ENCODE measurements around the gene CLCN6. TPM values are rescaled to one million over a fixed set of nuclear protein-coding genes. Genes with fewer than 3 reads are reported as not detected.

The CLCN6 gene
- total RNA-seq, 4 donors from 2014 or later, result 14.8 to 38.4 (median 16.9) TPM

DNA sequence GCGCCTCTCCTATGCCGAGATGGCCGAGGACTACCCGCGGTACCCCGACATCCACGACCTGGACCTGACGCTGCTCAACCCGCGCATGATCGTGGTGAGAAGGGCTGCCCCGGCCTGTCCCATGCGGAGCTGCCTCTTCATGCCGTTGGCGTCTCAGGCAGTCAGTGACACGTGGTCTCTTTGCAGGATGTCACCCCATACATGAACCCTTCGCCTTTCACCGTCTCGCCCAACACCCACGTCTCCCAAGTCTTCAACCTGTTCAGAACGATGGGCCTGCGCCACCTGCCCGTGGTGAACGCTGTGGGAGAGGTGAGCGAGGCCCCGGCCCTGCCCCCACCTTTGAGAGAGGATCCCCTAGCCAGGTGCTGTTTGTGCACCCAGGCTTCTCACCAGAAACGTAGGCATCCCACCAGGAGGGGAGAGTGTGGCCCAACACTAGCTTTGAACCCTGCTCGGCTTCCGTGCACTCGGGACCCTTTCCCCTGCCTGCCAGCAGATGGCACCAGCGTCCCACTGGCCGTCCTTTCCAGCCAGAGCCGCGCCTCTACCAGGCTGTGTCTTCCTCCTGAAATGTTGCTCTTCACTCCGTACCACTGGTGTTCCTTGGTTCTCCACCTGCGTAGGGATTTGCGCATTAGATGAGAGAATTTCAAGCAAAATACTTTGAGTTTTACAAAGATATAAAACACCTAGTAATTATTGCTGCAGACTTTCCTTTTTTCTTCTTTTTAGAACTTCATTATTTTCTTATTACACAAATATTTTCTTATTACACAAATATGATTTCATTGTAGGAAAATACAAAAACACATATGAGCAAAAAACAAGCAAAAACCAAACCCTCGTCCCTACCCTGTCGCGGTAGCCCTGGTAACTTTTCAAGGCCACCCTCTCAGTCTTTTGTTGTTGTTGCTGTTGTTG lies 32.6 kb downstream of the CLCN6 start:
- Histone ChIP-seq H3K27me3 (no peaks in the 10 kb centered on the region), H3K36me3 (peaks cover 83 to 87% of the 10 kb centered on the region in 2 donors), H3K27ac (no peak overlapping the region), H3K4me3 (replicated peaks in 1 of 3) (no peak overlapping the region), H3K9me3 (no peaks in the 10 kb centered on the region), H3K4me1 (no peaks in the 10 kb centered on the region)
- WGBS, 2 donors, result 66 to 67% methylated on average over 36 to 38 of the region's 40 CpGs
- TF ChIP-seq, protein P1, sequence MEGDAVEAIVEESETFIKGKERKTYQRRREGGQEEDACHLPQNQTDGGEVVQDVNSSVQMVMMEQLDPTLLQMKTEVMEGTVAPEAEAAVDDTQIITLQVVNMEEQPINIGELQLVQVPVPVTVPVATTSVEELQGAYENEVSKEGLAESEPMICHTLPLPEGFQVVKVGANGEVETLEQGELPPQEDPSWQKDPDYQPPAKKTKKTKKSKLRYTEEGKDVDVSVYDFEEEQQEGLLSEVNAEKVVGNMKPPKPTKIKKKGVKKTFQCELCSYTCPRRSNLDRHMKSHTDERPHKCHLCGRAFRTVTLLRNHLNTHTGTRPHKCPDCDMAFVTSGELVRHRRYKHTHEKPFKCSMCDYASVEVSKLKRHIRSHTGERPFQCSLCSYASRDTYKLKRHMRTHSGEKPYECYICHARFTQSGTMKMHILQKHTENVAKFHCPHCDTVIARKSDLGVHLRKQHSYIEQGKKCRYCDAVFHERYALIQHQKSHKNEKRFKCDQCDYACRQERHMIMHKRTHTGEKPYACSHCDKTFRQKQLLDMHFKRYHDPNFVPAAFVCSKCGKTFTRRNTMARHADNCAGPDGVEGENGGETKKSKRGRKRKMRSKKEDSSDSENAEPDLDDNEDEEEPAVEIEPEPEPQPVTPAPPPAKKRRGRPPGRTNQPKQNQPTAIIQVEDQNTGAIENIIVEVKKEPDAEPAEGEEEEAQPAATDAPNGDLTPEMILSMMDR (IDR thresholded peaks at IDR 0.05), result peak; percentile 89 to 98 (median 96)
- TF ChIP-seq POLR2A (IDR thresholded peaks at IDR 0.05), result no peak
- peak; percentile 58 to 71 for DNase-seq
- intact Hi-C loops (cut with DNase I), result loop anchor here (5.0 kb wide), 1 partner anchor 54 kb away; no protein-coding TSS in a partner anchor

DNA sequence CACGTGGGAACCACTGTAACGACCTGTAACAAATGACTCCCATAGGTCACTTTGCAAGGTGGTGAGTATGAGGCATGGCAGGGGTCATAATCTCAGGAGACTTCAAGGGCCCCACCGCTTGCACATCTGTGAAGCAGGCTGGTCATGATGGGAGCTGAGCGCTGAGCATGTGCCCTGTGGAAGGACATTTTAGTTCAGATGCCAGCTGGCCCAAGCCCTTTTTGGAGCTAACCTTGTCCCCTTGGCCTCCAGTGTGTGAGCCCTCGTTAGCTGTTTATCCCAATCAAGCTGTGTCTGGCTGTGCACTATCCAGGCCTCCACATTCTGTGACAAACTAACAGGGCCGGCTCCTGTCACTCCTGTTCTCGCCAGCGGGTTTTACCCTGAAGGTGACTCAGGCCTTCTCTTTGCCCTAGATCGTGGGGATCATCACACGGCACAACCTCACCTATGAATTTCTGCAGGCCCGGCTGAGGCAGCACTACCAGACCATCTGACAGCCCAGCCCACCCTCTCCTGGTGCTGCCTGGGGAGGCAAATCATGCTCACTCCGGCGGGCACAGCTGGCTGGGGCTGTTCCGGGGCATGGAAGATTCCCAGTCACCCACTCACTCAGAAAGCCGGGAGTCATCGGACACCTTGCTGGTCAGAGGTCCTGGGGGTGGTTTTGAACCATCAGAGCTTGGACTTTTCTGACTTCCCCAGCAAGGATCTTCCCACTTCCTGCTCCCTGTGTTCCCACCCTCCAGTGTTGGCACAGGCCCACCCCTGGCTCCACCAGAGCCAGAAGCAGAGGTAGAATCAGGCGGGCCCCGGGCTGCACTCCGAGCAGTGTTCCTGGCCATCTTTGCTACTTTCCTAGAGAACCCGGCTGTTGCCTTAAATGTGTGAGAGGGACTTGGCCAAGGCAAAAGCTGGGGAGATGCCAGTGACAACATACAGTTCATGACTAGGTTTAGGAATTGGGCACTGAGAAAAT lies 34.0 kb downstream of the CLCN6 start:
- no peak for DNase-seq
- H3K4me1 ChIP-seq, result no peaks in the 10 kb centered on the region
- peaks cover 78 to 79% of the 10 kb centered on the region in 2 donors for H3K36me3 ChIP-seq
- H3K27ac ChIP-seq, result no peak overlapping the region
- intact Hi-C loops (cut with DNase I), result loop anchor here (5.0 kb wide), 1 partner anchor 52 kb away; no protein-coding TSS in a partner anchor
- H3K4me3 ChIP-seq (replicated peaks in 1 of 3), result no peak overlapping the region
- H3K9me3 ChIP-seq, result no peaks in the 10 kb centered on the region
- no peaks in the 10 kb centered on the region for H3K27me3 ChIP-seq
- TF ChIP-seq, protein P1 (IDR thresholded peaks at IDR 0.05), result no peak
- TF ChIP-seq POLR2A (IDR thresholded peaks at IDR 0.05), result no peak
- 89 to 91% methylated on average over 19 to 20 of the region's 20 CpGs for WGBS, 2 donors

DNA sequence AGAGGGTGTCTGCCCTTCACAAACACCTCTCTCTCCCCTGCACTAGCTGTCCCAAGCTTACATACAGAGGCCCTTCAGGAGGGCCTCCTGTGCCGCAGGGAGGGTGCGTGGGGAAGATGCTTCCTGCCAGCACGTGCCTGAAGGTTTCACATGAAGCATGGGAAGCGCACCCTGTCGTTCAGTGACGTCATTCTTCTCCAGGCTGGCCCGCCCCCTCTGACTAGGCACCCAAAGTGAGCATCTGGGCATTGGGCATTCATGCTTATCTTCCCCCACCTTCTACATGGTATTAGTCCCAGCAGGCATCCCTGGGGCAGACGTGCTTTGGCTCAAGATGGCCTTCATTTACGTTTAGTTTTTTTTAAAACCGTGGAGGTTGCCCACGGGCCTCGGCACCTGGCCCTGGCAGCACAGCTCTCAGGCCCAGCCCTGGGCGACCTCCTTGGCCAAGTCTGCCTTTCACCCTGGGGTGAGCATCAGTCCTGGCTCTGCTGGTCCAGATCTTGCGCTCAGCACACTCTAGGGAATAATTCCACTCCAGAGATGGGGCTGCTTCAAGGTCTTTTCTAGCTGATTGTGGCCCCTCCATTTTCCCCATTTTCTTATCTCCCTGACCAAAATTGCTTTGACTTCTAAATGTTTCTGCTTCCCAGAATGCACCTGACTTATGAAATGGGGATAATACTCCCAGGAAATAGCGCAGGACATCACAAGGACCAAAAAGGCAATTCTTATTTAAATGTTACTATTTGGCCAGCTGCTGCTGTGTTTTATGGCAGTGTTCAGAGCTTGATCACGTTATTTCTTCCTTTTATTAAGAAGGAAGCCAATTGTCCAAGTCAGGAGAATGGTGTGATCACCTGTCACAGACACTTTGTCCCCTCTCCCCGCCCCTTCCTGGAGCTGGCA lies 35.5 kb downstream of the CLCN6 start:
- WGBS, 2 donors, result 81 to 85% methylated on average over 17 of the region's 17 CpGs
- H3K4me3 ChIP-seq (replicated peaks in 1 of 3), result no peak overlapping the region
- no peaks in the 10 kb centered on the region for H3K9me3 ChIP-seq
- H3K27ac ChIP-seq, result peak overlapping the region in 1 of 3 donors; percentile 27
- no peak for DNase-seq
- H3K4me1 ChIP-seq, result no peaks in the 10 kb centered on the region
- no peaks in the 10 kb centered on the region for H3K27me3 ChIP-seq
- TF ChIP-seq POLR2A (IDR thresholded peaks at IDR 0.05), result no peak
- TF ChIP-seq, protein P1 (IDR thresholded peaks at IDR 0.05), result no peak
- H3K36me3 ChIP-seq, result peaks cover 64% of the 10 kb centered on the region in 2 donors
- intact Hi-C loops (cut with DNase I), result no loop called here

DNA sequence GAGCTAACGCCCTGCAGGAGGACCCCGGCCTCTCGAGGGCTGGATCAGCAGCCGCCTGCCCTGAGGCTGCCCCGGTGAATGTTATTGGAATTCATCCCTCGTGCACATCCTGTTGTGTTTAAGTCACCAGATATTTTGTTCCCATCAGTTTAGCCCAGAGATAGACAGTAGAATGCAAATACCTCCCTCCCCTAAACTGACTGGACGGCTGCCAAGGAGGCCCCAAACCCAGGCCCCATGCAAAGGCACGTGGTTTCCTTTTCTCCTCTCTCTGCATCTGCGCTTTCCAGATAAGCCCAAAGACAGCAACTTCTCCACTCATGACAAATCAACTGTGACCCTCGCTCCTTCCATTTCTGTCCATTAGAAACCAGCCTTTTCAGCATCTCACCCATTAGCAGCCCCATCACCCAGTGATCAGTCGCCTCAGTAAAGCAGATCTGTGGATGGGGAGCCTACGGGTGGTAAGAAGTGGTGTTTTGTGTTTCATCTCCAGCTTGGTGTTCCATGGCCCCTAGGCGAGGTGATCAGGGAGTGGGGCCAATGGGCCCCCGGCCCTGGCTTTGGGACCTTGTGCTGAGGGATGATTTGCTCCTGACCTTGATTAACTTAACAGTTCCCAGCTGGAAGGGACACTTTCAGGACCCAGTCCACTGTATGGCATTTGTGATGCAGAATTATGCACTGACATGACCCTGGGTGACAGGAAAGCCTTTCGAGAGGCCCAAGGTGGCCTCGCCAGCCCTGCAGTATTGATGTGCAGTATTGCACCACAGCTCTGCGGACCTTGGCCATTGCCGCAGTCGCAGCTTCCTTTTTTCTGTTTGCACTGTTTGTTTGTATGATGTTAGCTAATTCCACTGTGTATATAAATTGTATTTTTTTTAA lies 36.4 kb downstream of the CLCN6 start:
- DNase-seq, result peak; percentile 23 to 33
- no peaks in the 10 kb centered on the region for H3K4me1 ChIP-seq
- 69 to 75% methylated on average over 19 of the region's 19 CpGs for WGBS, 2 donors
- TF ChIP-seq POLR2A (IDR thresholded peaks at IDR 0.05), result no peak
- TF ChIP-seq, protein P1 (IDR thresholded peaks at IDR 0.05), result no peak
- peak overlapping the region in 1 of 3 donors; percentile 38 for H3K27ac ChIP-seq
- no peak overlapping the region for H3K4me3 ChIP-seq (replicated peaks in 1 of 3)
- peaks cover 56% of the 10 kb centered on the region in 2 donors for H3K36me3 ChIP-seq
- no peaks in the 10 kb centered on the region for H3K27me3 ChIP-seq
- no peaks in the 10 kb centered on the region for H3K9me3 ChIP-seq
- intact Hi-C loops (cut with DNase I), result no loop called here
